Body of pancreas (tissue), 4 donors: ENCODE measurements around the gene DYRK3. TPM values are rescaled to one million over a fixed set of nuclear protein-coding genes. Genes with fewer than 3 reads are reported as not detected.

ENCODE experiments used
- ATAC-seq: fragments of 150-250 bp; one replicate; pipeline ENCODE4 v1.9.1; 2016
- DNase-seq, 4 donors: peaks; one replicate each; pipeline ENCODE4 v3.0.0-alpha.2; 2019
- H3K27ac ChIP-seq, 4 donors: fragments of 200-600 bp; sonication (generic); 1 replicate in 3 of 4; 2 replicates in 1 of 4; pipeline versions ENCODE4 v1.5.1 to v1.6.1; 2016 to 2019; ENCODE audit warnings: mild to moderate bottlenecking in 1 of 4, mixed read lengths in 1 of 4, moderate library complexity in 1 of 4
- H3K27me3 ChIP-seq, 2 donors: fragments of 200-600 bp; sonication (generic); one replicate each; pipeline ENCODE4 v1.6.0; 2016; ENCODE audit warnings: mild to moderate bottlenecking in 1 of 2
- H3K36me3 ChIP-seq, 2 donors: fragments of 200-600 bp; sonication (generic); replicated peaks in 1 of 2; 2 replicates each; pipeline ENCODE4 v1.5.1; 2016; ENCODE audit warnings: low read depth in 2 of 2; ENCODE audit not compliant: insufficient read depth in 1 of 2
- H3K4me1 ChIP-seq: fragments of 200-600 bp; sonication (generic); one replicate; pipeline ENCODE4 v1.6.0; 2016
- H3K4me3 ChIP-seq, 2 donors: fragments of 200-600 bp; sonication (generic); 1 replicate in 1 of 2; 2 replicates in 1 of 2; pipeline ENCODE4 v1.5.1; 2016 to 2019
- H3K9me3 ChIP-seq, 3 donors: fragments of 200-600 bp; sonication (generic); 1 replicate in 2 of 3; 2 replicates in 1 of 3; pipeline ENCODE4 v1.5.1; 2016
- CTCF ChIP-seq, 7 experiments: fragments of 450-650 bp in 4 of 7; fragments of 200-600 bp in 3 of 7; sonication (generic) in 3 of 7; IDR thresholded peaks; one replicate each; pipeline ENCODE4 v1.5.1; 2016 to 2019; ENCODE audit warnings: antibody characterized with exemption in 7 of 7
- POLR2A ChIP-seq, 3 donors: fragments of 450-650 bp; IDR thresholded peaks; one replicate each; pipeline ENCODE4 v1.6.1; 2016; ENCODE audit warnings: antibody characterized with exemption in 3 of 3, mild to moderate bottlenecking in 2 of 3
- WGBS, 2 donors: methylation state at CpG; one replicate each; pipeline ENCODE4 v1.1.5; 2017; 5-methylcytosine and 5-hydroxymethylcytosine counted together
- intact Hi-C: fragments of 100-400 bp; cut with DNase I; formaldehyde crosslinking; loops from one replicate; pipeline ENCODE4 v1.15.1; 2023
- total RNA-seq, 2 donors: library from RNA; depleted of rRNA; stranded (reverse); fragments of >200 nt; gene quantifications; one replicate each; pipeline ENCODE4 v1.1.0, GENCODE V29; 2016

The DYRK3 gene
- total RNA-seq, 2 donors from 2014 or later, result 1.6 to 4.7 TPM

- H3K27me3 ChIP-seq, result no peaks in the 10 kb centered on the region
- peak overlapping the region; percentile 29 to 58 (median 38) for H3K27ac ChIP-seq
- TF ChIP-seq CTCF (IDR thresholded peaks at IDR 0.05), result no peak
- no peak for TF ChIP-seq POLR2A (IDR thresholded peaks at IDR 0.05)
- H3K36me3 ChIP-seq, result no peaks in the 10 kb centered on the region
- ATAC-seq, result peak; percentile 80
- peak; percentile 50 to 85 (median 74) for DNase-seq
- no peaks in the 10 kb centered on the region for H3K9me3 ChIP-seq
- H3K4me3 ChIP-seq, result no peak overlapping the region
- peaks cover 9% of the 10 kb centered on the region for H3K4me1 ChIP-seq
- intact Hi-C loops, result no loop called here
- WGBS, 2 donors, result 71 to 83% methylated on average over 1 of the region's 1 CpG
Measured at GRCh38 chr1:206674745-206675175, 39.4 kb downstream of the DYRK3 start.

GRCh38 chr1:206676499-206676898 is 41.2 kb downstream of the DYRK3 start:
- DNase-seq (no peak), ATAC-seq (no peak)
- no peak for TF ChIP-seq CTCF (IDR thresholded peaks at IDR 0.05)
- no peak for TF ChIP-seq POLR2A (IDR thresholded peaks at IDR 0.05)
- Histone ChIP-seq H3K36me3 (no peaks in the 10 kb centered on the region), H3K27ac (no peak overlapping the region), H3K9me3 (no peaks in the 10 kb centered on the region), H3K4me3 (no peak overlapping the region), H3K27me3 (no peaks in the 10 kb centered on the region), H3K4me1 (peaks cover 9% of the 10 kb centered on the region)
- intact Hi-C loops, result no loop called here
- WGBS, 2 donors, result 82 to 86% methylated on average over 2 of the region's 2 CpGs

GRCh38 chr1:206678490-206678889 is 43.2 kb downstream of the DYRK3 start:
- no peak overlapping the region for H3K27ac ChIP-seq
- DNase-seq (no peak), ATAC-seq (no peak)
- TF ChIP-seq CTCF (IDR thresholded peaks at IDR 0.05) (no peak), POLR2A (IDR thresholded peaks at IDR 0.05) (no peak)
- H3K4me1 ChIP-seq, result peaks cover 9% of the 10 kb centered on the region
- H3K4me3 ChIP-seq, result no peak overlapping the region
- no peaks in the 10 kb centered on the region for H3K36me3 ChIP-seq
- H3K9me3 ChIP-seq, result no peaks in the 10 kb centered on the region
- 45 to 71% methylated on average over 3 of the region's 3 CpGs for WGBS, 2 donors
- intact Hi-C loops, result no loop called here
- no peaks in the 10 kb centered on the region for H3K27me3 ChIP-seq

- intact Hi-C loops, result no loop called here
- H3K27me3 ChIP-seq, result no peaks in the 10 kb centered on the region
- 63 to 74% methylated on average over 5 of the region's 5 CpGs for WGBS, 2 donors
- peaks cover 11% of the 10 kb centered on the region for H3K4me1 ChIP-seq
- ATAC-seq (no peak), DNase-seq (no peak)
- H3K9me3 ChIP-seq, result no peaks in the 10 kb centered on the region
- H3K4me3 ChIP-seq, result no peak overlapping the region
- no peaks in the 10 kb centered on the region for H3K36me3 ChIP-seq
- TF ChIP-seq CTCF (IDR thresholded peaks at IDR 0.05) (no peak), POLR2A (IDR thresholded peaks at IDR 0.05) (no peak)
- H3K27ac ChIP-seq, result no peak overlapping the region
Measured at GRCh38 chr1:206679738-206680211, 44.4 kb downstream of the DYRK3 start.

GRCh38 chr1:206680279-206680678 is 44.9 kb downstream of the DYRK3 start:
- intact Hi-C loops, result no loop called here
- Histone ChIP-seq H3K9me3 (no peaks in the 10 kb centered on the region), H3K27me3 (no peaks in the 10 kb centered on the region), H3K4me3 (no peak overlapping the region), H3K36me3 (no peaks in the 10 kb centered on the region), H3K4me1 (peaks cover 7% of the 10 kb centered on the region), H3K27ac (no peak overlapping the region)
- ATAC-seq, result no peak
- WGBS, 2 donors, result 77 to 86% methylated on average over 4 of the region's 4 CpGs
- DNase-seq, result no peak
- TF ChIP-seq POLR2A (IDR thresholded peaks at IDR 0.05), result no peak
- no peak for TF ChIP-seq CTCF (IDR thresholded peaks at IDR 0.05)
